Skeletal muscle cell (primary cell): ENCODE results near the gene RC3H2.
"Not testable (repeated sequence)": the region's sequence is repeated elsewhere in the genome, so short reads cannot be mapped to it uniquely, and the experiment has no call there.

ENCODE experiments used
- DNase-seq: peaks from one replicate; pipeline ENCODE4 v3.0.0-alpha.2; 2010; ENCODE audit warnings: low read depth
- H3K4me3 ChIP-seq: 2 replicates; pipeline ENCODE4 v1.5.1; 2011; ENCODE audit warnings: low read depth, mild to moderate bottlenecking, control low read depth, low read length, moderate library complexity

Gene RC3H2

DNA sequence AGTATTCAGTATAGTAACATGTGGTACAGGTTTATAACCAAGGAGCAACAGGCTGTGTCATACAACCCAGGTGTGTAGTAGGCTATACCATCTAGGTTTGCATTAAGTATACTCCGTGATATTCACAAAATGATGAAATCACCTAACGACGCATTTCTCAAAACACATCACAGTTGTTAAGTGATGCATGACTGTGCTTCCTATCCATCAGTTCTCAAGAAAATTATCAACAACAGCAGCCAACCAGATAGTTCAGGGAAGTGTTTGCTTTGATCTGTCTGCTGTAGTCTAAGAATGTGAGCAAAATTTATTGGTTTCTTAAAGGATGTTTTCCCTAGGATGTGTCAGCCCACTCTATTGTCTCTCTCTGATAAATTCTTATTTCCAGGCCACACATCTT, 18.8 kb upstream of the RC3H2 start:
- H3K4me3 ChIP-seq, result no peak overlapping the region
- no peak for DNase-seq

DNA sequence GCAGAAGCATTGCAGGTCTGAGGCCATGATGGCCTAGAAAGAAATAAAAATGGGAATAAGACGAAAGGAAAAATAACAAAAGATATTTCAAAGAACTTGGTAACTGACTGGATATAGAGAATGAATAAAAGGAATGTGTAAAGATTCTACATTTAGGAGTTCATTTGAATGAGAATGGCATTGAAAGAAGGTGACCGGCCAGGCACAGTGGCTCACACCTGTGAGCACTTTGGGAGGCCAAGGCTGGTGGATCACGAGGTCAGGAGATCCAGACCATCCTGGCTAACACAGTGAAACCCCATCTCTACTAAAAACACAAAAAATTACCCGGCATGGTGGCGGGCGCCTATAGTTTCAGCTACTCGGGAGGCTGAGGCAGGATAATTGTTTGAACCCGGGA, 17.6 kb upstream of the RC3H2 start:
- no peak overlapping the region for H3K4me3 ChIP-seq
- DNase-seq, result no peak

DNA sequence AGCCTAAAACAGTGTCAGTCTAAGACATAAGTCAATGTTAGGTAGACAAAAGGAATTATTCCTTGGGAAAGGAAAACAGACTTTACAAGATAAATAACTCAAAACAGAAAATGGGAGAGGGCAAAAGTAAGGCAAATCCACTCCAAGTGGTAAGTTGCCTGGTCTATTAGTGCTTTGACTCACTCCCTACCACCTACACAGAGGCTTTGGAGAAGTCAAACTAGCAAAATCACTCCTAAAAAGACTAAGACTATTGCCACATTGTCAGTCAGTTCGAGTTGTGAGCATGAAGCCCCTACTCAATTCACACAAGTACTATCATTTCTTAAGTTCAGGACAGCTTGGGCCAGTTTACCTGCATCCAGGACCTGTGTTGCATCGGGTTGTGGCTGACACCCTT, 13.2 kb upstream of the RC3H2 start:
- H3K4me3 ChIP-seq, result no peak overlapping the region
- no peak for DNase-seq

DNA sequence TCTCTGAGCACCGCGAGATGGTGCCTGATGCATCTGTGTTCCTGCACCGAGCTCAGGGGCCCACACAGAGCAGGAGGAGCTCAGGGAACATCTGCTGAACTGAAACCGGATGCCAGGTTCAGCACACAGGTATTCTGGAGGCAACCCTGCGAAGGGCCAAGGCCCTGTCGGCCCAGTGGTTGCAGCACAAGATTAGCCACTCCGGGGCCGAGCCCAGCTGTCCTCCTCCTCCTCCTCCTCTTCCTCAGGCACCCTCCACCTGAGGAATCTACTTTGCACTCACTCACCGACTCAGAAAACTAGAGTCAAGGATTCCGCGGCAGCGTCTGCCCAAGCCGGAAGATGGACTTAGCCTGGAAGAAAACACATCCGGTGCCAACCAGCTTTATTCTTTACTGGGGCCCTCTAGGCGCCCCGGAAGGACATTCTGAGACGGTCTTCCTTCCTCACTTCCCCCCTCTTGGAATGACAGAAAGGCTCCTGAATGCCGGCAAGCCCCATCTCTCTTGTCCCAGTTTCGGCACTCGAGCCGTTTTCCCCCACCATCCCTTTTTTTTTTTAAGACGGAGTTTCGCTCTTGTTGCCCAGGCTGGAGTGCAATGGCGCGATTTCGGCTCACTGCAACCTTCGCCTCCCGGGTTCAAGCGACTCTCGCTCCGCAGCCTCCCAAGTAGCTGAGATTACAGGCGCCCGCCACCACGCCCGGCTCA, 8.0 kb upstream of the RC3H2 start, which contains the start of gene ZBTB6:
TSS of gene ZBTB6 (minus strand) at position 360 of the 710 bp plus-strand sequence. CDS start 1,251 bp downstream, outside the sequence.
- H3K4me3 ChIP-seq, result peak within 1 kb of the TSS; percentile 92
- DNase-seq, result peak; percentile 49

DNA sequence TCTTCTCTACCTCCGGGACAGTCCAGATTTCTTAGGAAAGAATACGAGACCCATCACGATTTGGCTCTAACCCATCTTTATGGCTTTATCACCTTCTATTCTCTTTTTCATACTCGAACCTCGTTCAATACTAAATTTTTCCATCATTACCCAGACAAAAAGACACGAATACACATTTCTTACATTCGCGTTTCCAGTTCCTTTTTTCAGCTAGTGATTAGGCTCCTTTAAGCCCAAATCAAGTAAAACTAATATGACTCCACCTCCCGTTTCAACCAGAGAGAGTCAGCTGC, 7.5 kb upstream of the RC3H2 start:
- peak overlapping the region; percentile 92 for H3K4me3 ChIP-seq

DNA sequence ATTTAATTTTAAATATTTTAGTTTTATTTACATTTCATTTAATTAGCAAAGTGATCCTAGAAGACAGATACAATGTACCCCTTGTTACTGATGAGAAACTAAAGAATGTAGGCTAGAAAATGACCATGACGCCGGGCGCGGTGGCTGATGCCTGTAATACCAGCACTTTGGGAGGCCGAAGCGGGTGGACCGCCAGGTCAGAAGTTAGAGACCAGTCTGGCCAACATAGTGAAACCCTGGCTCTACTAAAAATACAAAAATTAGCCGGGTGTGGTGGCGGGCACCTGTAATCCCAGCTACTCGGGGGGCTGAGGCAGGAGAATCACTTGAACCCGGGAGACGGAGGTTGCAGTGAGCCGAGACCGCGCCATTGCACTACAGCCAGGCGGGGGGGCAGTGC, 963 bp upstream of the RC3H2 start:
- not testable (repeated sequence) for DNase-seq, H3K4me3 ChIP-seq

More for the DNA sequence above, 7.5 kb upstream of the RC3H2 start:
- no peak for DNase-seq

DNA sequence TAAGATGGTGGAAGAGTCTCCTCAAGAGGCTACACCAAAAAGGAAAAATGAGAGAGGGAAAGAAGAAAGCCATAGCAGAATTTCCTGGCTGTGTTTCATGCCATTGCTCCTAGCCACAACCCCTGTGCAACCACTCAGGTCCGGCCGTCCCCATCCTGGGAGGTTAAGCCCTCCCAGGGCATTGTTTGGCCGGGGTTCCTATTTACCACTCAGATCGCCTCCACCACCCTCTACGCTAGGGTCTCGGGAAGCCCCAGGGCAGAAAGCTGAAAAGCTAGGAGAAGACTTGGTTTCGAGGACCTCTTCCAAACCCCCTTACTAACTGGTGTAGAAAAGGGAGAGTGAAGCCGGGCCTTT, 715 bp downstream of the RC3H2 start:
- DNase-seq, result no peak
- H3K4me3 ChIP-seq, result peak overlapping the region; percentile 77

DNA sequence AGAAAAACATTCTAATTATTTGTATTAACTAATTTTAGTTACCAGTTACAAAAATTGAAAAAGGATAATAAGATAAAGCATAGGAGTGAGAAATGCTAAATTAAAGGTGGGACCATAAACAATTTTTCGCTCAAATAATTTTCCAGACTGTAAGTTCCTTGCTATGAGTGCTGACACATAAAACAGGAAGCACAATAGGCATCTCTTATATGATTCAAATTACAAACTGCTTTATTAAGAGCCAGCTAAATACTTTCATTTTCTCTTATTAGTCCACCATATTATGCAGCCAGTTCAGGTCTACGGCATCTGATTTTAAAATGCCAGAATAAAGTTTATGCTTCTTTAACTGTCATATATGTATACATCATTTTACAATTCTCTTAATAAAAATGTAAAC, 4.4 kb downstream of the RC3H2 start:
- DNase-seq, result no peak
- no peak overlapping the region for H3K4me3 ChIP-seq

DNA sequence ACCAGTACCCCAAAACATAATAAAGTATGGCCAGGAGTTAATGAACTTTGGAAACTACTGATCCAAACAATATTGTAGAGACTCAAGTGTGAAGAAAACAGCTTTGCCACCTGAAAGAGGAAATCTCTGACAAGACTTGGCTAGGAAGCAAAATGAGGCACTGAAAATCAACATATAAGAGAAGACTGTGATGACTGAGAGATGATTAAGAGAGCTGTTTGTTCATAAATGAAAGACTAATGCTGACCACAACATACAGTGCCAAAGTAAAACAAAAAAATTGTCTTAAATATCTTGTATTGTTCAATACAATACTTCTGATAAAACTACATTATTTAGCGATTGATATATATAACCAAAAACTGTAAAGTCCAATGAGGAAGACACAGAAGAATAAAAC, 7.2 kb downstream of the RC3H2 start:
- no peak overlapping the region for H3K4me3 ChIP-seq
- no peak for DNase-seq

DNA sequence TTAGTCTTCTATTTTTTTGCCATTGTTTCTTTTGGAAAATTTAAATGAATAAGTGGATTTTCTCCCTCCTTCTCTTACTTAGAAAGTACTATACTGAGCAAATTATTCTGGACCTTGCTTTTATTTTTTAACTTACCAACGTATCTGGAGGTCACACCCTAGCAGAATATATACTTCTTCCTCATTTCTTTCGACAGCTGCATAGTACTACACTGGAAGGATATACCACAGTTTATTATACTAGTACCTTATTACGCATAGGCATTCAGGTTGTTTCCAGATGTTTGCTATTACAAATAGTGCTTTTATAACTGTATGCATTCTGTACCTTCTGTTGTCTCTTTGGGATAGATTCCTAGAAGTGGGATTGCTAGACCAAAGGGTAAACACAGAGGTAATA, 16.7 kb downstream of the RC3H2 start:
- DNase-seq, result no peak
- H3K4me3 ChIP-seq, result no peak overlapping the region

DNA sequence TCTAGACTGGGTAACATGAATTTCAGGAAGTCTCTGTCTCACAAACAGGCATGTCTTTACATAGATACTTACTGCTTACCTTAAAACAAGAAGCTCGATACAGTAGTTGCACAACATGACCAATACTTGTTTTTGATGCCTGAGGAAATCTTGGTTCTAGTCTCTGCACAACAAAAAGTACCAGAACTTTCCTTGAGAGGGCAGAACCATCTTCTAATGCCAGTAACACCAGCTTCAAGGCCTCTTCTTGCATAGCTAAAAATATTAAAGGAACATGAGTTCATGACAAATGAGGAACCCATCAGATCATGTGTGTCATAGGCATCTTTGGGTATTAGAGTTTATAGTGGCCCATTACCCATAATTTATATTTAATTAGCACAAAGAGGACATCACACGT, 22.0 kb downstream of the RC3H2 start:
- H3K4me3 ChIP-seq, result no peak overlapping the region
- DNase-seq, result no peak

DNA sequence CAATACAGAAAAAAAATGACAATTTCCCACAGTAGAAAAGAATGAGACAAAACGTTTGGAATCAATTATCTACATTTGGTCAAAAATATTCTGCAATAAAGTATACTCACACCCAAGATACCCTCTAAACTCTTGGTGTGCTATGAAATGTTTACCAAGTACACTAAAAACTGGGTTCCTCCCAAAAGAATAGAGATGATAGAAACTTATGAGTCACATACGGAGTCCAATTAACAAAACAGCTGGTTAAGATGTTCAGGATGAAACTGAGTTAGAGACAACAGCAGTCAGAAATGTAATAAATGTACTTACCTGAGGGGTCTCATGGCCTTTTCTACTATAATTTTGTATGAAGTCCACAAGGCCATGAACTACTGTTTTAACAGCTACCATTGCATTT, 25.7 kb downstream of the RC3H2 start:
- H3K4me3 ChIP-seq, result no peak overlapping the region
- DNase-seq, result no peak

DNA sequence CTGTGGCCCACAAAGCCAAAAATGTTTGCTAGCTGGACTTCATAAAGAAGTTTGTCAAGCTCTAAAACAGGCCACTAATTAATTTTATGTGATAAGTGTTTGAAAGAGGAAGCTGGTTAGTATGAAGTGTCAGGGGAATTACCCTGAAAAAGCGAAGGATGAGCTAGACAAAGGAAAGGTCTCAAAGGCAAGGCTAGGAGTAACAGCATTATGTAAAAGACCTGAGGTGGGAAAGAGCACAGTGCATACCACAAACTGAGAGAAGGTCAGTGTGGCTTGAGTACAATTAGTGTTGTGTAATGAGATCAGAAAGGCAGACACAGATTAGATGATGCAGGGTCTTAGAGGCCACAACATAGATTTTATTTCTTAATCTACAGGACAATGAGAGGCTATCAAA, 29.6 kb downstream of the RC3H2 start:
- no peak overlapping the region for H3K4me3 ChIP-seq
- no peak for DNase-seq

DNA sequence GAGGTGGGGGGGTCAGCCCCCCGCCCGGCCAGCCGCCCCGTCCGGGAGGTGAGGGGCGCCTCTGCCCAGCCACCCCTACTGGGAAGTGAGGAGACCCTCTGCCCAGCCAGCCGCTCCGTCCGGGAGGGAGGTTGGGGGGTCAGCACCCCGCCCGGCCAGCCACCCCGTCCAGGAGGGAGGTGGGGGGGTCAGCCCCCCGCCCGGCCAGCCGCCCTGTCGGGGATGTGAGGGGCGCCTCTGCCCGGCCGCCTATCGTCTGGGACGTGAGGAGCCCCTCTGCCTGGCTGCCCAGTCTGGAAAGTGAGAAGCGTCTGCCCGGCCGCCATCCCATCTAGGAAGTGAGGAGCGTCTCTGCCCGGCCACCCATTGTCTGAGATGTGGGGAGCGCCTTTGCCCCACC, 37.9 kb downstream of the RC3H2 start:
- not testable (repeated sequence) for DNase-seq, H3K4me3 ChIP-seq

DNA sequence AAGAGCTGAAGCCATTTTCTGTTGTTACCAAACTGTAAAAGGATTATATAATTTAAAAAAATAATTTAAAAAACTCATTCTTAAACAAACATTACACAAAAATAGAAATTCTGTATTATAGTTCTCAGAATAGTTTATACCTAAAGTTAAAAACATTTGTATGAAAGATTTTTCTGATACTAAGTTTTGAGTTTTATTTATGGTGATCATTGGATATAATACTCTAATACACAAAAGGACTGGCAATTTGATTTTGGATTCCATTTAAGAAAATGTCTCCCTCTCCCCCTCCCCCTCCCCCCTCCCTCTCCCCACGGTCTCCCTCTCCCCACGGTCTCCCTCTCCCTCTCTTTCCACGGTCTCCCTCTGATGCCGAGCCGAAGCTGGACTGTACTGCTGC, 39.1 kb downstream of the RC3H2 start:
- no peak overlapping the region for H3K4me3 ChIP-seq
- no peak for DNase-seq

DNA sequence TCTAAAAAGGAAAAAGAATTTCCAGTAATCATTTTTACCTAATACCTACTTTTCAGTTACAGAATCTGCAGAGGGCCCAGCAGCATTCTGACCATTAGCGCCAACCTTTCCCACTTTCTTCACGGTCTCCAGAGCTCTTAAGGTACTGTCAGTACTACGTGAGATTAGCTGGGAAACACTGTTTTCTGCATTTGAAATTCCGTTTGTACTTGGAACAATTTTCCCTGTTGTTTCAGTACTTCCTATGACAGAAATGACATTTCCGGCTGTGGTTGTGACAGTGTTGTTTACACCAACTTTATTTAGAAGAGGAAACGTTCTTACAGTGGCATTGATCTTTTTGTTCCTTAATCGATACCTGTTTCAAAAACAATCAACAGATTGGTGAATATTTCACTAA, 39.9 kb downstream of the RC3H2 start:
- no peak for DNase-seq
- no peak overlapping the region for H3K4me3 ChIP-seq

DNA sequence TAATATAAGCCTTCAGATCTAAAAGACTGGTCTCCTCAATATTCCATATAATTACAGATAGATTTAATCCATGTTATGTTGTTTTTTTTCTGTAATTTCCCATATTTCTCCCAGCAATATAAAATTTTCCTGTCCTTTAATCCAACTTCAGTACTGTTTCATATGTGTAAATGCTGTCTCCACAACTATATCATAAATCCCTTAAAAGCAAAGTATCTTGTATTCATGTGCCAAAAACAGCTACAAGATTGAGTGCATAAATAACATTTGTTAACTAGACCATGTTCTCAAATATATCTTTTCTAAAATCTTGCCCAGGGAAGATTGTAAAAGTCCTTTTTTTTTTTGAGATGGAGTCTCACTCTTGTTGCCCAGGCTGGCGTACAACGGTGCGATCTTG, 41.8 kb downstream of the RC3H2 start:
- no peak for DNase-seq
- H3K4me3 ChIP-seq, result no peak overlapping the region

DNA sequence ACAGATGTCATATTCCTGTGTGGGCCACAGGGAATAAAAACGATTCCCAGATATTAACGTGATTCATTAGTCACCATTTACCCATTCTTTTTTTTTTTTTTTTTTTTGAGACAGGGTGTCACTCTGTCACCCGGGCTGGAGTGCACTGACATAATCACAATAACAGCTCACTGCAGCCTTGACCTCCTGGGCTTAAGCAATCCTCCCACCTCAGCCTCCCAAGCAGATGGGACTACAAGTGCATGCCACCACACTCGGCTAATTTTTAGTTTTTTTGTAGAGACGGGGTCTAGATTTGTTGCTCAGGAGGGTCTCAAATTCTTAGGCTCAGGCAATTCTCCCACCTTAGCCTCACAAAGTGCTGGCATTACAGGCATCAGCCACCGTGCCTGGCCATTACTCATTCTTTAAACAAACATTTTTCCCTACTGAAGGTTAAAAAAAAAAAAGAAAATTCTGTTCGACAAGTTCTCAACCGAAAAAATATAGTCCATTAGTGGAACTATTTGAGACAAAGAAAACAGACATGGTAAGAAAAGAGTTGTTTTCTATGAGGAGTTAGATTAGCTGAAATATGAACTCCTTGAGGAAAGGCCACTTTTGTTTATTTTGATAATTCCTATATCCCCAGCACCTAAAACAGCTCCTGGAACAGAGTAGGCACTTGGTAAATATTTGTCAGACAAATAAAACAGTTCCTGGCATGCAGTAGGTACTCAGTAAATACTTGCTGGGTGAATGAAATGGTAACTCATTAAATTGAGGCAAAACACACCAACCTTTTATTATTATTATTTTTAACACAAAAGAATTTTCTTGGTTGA, 44.6 kb downstream of the RC3H2 start:
- DNase-seq, result no peak
- no peak overlapping the region for H3K4me3 ChIP-seq

DNA sequence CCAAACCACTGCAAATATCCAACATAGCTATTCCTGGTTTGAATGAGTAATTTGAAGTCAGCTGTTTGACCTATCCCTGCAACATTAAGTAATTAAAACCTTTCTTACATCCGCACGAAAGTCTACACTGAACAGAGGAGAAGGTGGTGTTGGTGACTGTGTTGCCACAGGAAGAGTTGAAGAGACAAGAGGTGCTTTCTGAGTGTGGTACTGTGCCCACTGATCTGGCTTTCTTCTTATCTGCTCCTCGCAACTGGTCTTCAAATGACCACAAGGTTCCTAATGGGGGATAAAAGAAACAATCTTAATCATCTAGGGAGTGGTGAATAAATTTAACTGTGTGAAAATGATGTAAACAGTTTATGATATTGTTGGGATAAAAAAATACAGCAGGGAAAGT, 47.3 kb downstream of the RC3H2 start:
- H3K4me3 ChIP-seq, result no peak overlapping the region
- DNase-seq, result no peak

DNA sequence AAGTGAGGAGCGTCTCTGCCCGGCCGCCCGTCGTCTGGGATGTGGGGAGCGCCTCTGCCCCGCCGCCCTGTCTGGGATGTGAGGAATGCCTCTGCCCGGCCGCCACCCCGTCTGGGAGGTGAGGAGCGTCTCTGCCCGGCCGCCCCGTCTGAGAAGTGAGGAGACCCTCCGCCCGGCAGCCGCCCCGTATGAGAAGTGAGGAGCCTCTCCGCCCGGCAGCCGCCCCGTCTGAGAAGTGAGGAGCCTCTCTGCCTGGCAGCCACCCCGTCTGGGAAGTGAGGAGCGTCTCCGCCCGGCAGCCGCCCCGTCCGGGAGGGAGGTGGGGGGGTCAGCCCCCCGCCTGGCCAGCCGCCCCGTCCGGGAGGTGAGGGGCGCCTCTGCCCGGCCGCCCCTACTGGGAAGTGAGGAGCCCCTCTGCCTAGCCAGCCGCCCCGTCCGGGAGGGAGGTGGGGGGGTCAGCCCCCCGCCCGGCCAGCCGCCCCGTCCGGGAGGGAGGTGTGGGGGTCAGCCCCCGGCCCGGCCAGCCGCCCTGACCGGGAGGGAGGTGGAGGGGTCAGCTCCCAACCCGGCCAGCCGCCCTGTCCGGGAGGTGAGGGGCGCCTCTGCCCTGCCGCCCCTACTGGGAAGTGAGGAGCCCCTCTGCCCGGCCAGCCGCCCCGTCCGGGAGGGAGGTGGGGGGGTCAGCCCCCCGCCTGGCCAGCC, 52.9 kb downstream of the RC3H2 start:
- not testable (repeated sequence) for H3K4me3 ChIP-seq, DNase-seq
